ENCODE data around the gene NFIC.

The NFIC gene

GRCh38 chr19:3512562-3513228 is 146.3 kb downstream of the NFIC start:
- no peak overlapping the region for H2BK15ac ChIP-seq (ENCODE audit: low read length)
- no peak overlapping the region for H2BK120ac ChIP-seq (ENCODE audit: low read depth, low read length)
- H3K27ac ChIP-seq (replicated peaks; ENCODE audit: low read length): no peak overlapping the region
- peaks cover 65% of the 10 kb centered on the region for H3K79me1 ChIP-seq (ENCODE audit: low read depth, low read length)
- no peaks in the 10 kb centered on the region for H3K27me3 ChIP-seq (ENCODE audit: control insufficient read depth in 3 of 3, insufficient read depth in 3 of 3, low read depth in 1 of 3, low read length in 3 of 3)
- no peak overlapping the region for H2AK5ac ChIP-seq (ENCODE audit: low read depth, low read length)
- DNase-seq (ENCODE audit: low spot score): no peak
- H3K4ac ChIP-seq (ENCODE audit: low read length): no peak overlapping the region
- H2AFZ ChIP-seq (ENCODE audit: low read length): no peak overlapping the region
- H3K23ac ChIP-seq (ENCODE audit: low read depth, low read length, poor library complexity): no peak overlapping the region
- peaks cover 23 to 82% of the 10 kb centered on the region in 2 donors for H3K36me3 ChIP-seq (replicated peaks in 1 of 2; ENCODE audit: control insufficient read depth in 2 of 2, insufficient read depth in 2 of 2, low read length in 2 of 2)
- H3K18ac ChIP-seq (ENCODE audit: low read length): peak overlapping the region; percentile 38
- no peak overlapping the region for H2BK12ac ChIP-seq (ENCODE audit: low read length)
- H3K4me2 ChIP-seq (ENCODE audit: insufficient read depth, low read length, poor library complexity, severe bottlenecking): no peak overlapping the region
- no peak overlapping the region for H4K91ac ChIP-seq (ENCODE audit: low read depth, low read length, poor library complexity)
- H3K4me1 ChIP-seq (ENCODE audit: control insufficient read depth in 2 of 2, insufficient read depth in 1 of 2, low read depth in 1 of 2, low read length in 2 of 2): peaks cover under 1% of the 10 kb centered on the region in 2 donors
- no CpG with 5 or more reads among the region's 17 CpGs for WGBS, 2 donors (ENCODE audit: extremely low coverage in 2 of 2, insufficient read length in 2 of 2, insufficient replicate concordance in 1 of 2)
- no peak overlapping the region for H3K14ac ChIP-seq (ENCODE audit: low read length)
- no peaks in the 10 kb centered on the region for H3K9me3 ChIP-seq (replicated peaks in 1 of 2; ENCODE audit: control insufficient read depth in 2 of 2, insufficient read depth in 1 of 2, low read depth in 1 of 2, low read length in 2 of 2)
- H3K9ac ChIP-seq (ENCODE audit: low read depth, low read length, poor library complexity): no peak overlapping the region
- H2BK5ac ChIP-seq (ENCODE audit: low read length): no peak overlapping the region
- no peak overlapping the region for H4K8ac ChIP-seq (ENCODE audit: low read depth, low read length)
- no peak overlapping the region for H3K4me3 ChIP-seq (ENCODE audit: low read length in 2 of 2)

DNA sequence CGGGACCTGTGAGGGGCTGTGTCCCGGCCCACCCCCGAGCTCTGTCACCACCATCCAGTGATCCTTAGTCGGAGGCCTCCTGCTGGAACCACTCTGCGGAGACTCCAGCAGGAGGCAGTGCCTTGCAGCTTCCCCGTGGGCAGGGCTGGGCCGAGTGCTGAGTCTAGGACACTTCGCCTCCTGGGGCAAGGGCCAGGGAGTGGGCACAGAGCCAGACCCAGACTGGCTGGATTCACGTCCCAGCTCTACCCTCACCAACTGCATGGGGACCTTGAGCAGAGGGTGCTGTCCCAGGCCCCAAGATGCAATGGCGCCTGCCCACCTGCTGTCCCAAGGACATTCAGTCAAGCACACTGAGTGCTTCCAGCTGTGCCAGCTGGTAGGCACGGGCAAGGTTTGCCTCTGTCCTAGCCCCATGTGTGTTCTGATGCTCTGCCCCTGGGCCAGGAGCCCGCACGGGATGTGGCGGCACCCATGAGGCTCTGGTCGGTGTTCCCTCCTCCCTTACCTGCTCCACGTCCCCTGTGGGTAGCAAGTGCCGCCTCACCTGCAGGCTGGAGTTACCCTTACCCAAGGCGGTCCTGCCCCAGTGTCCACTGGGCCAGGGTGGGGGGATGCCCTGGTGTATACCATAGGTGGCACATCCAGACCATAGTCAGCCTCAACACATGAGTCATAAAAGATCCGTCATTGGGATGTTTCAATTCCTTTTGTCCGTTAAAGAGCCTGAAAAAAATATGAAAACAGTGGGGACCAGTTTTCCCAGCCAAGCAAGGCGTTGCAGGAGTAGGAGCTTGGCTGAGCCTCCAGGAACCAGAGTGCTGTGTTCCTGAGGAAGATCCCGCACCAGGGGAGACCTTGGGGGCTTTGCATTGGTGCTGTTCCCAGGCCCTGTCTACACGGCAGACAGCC is 147.1 kb downstream of the NFIC start:
- Histone ChIP-seq H3K9me3 (replicated peaks in 1 of 2; ENCODE audit: control insufficient read depth in 2 of 2, insufficient read depth in 1 of 2, low read depth in 1 of 2, low read length in 2 of 2) (no peaks in the 10 kb centered on the region), H3K23ac (ENCODE audit: low read depth, low read length, poor library complexity) (peak overlapping the region; percentile 58), H3K4me1 (ENCODE audit: control insufficient read depth in 2 of 2, insufficient read depth in 1 of 2, low read depth in 1 of 2, low read length in 2 of 2) (no peaks in the 10 kb centered on the region), H2BK5ac (ENCODE audit: low read length) (no peak overlapping the region), H3K4me2 (ENCODE audit: insufficient read depth, low read length, poor library complexity, severe bottlenecking) (no peak overlapping the region), H3K9ac (ENCODE audit: low read depth, low read length, poor library complexity) (no peak overlapping the region), H3K4ac (ENCODE audit: low read length) (no peak overlapping the region), H3K79me1 (ENCODE audit: low read depth, low read length) (peaks cover 66% of the 10 kb centered on the region), H3K4me3 (ENCODE audit: low read length in 2 of 2) (no peak overlapping the region), H3K14ac (ENCODE audit: low read length) (no peak overlapping the region), H4K91ac (ENCODE audit: low read depth, low read length, poor library complexity) (no peak overlapping the region), H3K27me3 (ENCODE audit: control insufficient read depth in 3 of 3, insufficient read depth in 3 of 3, low read depth in 1 of 3, low read length in 3 of 3) (no peaks in the 10 kb centered on the region), H2BK15ac (ENCODE audit: low read length) (no peak overlapping the region), H2BK12ac (ENCODE audit: low read length) (no peak overlapping the region), H3K18ac (ENCODE audit: low read length) (no peak overlapping the region), H3K27ac (replicated peaks; ENCODE audit: low read length) (no peak overlapping the region), H2AK5ac (ENCODE audit: low read depth, low read length) (no peak overlapping the region), H2AFZ (ENCODE audit: low read length) (no peak overlapping the region), H2BK120ac (ENCODE audit: low read depth, low read length) (no peak overlapping the region), H3K36me3 (replicated peaks in 1 of 2; ENCODE audit: control insufficient read depth in 2 of 2, insufficient read depth in 2 of 2, low read length in 2 of 2) (peaks cover 22 to 81% of the 10 kb centered on the region in 2 donors), H4K8ac (ENCODE audit: low read depth, low read length) (no peak overlapping the region)
- WGBS, 2 donors (ENCODE audit: extremely low coverage in 2 of 2, insufficient read length in 2 of 2, insufficient replicate concordance in 1 of 2): no CpG with 5 or more reads among the region's 23 CpGs
- DNase-seq (ENCODE audit: low spot score): no peak

DNA sequence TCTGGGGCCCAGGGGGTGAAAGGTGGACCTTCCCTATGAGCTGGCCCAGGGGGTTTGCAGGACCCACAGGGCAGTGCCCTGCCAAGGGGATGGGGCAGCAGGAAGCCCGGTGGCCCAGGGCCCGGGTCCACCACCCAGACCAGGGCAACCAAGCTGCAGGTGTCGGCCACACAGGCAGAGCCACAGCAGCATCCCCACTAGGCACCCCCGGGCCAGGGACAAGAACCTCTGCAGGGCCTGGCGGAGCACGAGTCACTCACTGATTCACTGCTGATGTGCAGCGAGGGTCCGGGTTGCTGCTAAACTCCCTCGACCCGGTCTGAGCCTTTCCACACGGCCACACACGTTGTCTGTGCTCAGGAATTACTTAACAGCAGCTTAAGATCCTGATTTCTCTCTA is 148.5 kb downstream of the NFIC start:
- Histone ChIP-seq H3K4me1 (ENCODE audit: control insufficient read depth in 2 of 2, insufficient read depth in 1 of 2, low read depth in 1 of 2, low read length in 2 of 2) (no peaks in the 10 kb centered on the region), H3K23ac (ENCODE audit: low read depth, low read length, poor library complexity) (no peak overlapping the region), H3K27ac (replicated peaks; ENCODE audit: low read length) (no peak overlapping the region), H3K79me1 (ENCODE audit: low read depth, low read length) (peaks cover 61% of the 10 kb centered on the region), H2AFZ (ENCODE audit: low read length) (no peak overlapping the region), H3K18ac (ENCODE audit: low read length) (no peak overlapping the region), H3K9ac (ENCODE audit: low read depth, low read length, poor library complexity) (peak overlapping the region; percentile 53), H2AK5ac (ENCODE audit: low read depth, low read length) (no peak overlapping the region), H3K4me2 (ENCODE audit: insufficient read depth, low read length, poor library complexity, severe bottlenecking) (no peak overlapping the region), H4K8ac (ENCODE audit: low read depth, low read length) (no peak overlapping the region), H4K91ac (ENCODE audit: low read depth, low read length, poor library complexity) (no peak overlapping the region), H3K4me3 (ENCODE audit: low read length in 2 of 2) (no peak overlapping the region), H2BK12ac (ENCODE audit: low read length) (no peak overlapping the region), H3K27me3 (ENCODE audit: control insufficient read depth in 3 of 3, insufficient read depth in 3 of 3, low read depth in 1 of 3, low read length in 3 of 3) (no peaks in the 10 kb centered on the region), H2BK120ac (ENCODE audit: low read depth, low read length) (no peak overlapping the region), H3K14ac (ENCODE audit: low read length) (no peak overlapping the region), H2BK15ac (ENCODE audit: low read length) (no peak overlapping the region), H3K4ac (ENCODE audit: low read length) (no peak overlapping the region), H2BK5ac (ENCODE audit: low read length) (no peak overlapping the region), H3K36me3 (replicated peaks in 1 of 2; ENCODE audit: control insufficient read depth in 2 of 2, insufficient read depth in 2 of 2, low read length in 2 of 2) (peaks cover 11 to 81% of the 10 kb centered on the region in 2 donors), H3K9me3 (replicated peaks in 1 of 2; ENCODE audit: control insufficient read depth in 2 of 2, insufficient read depth in 1 of 2, low read depth in 1 of 2, low read length in 2 of 2) (no peaks in the 10 kb centered on the region)
- DNase-seq (ENCODE audit: low spot score): no peak
- WGBS, 2 donors (ENCODE audit: extremely low coverage in 2 of 2, insufficient read length in 2 of 2, insufficient replicate concordance in 1 of 2): no CpG with 5 or more reads among the region's 12 CpGs

GRCh38 chr19:3515891-3516422 is 149.6 kb downstream of the NFIC start:
- Histone ChIP-seq H3K14ac (ENCODE audit: low read length) (no peak overlapping the region), H3K23ac (ENCODE audit: low read depth, low read length, poor library complexity) (no peak overlapping the region), H2BK12ac (ENCODE audit: low read length) (no peak overlapping the region), H3K18ac (ENCODE audit: low read length) (no peak overlapping the region), H3K79me1 (ENCODE audit: low read depth, low read length) (peaks cover 57% of the 10 kb centered on the region), H2BK15ac (ENCODE audit: low read length) (no peak overlapping the region), H3K27me3 (ENCODE audit: control insufficient read depth in 3 of 3, insufficient read depth in 3 of 3, low read depth in 1 of 3, low read length in 3 of 3) (no peaks in the 10 kb centered on the region), H4K91ac (ENCODE audit: low read depth, low read length, poor library complexity) (no peak overlapping the region), H3K4ac (ENCODE audit: low read length) (no peak overlapping the region), H3K36me3 (replicated peaks in 1 of 2; ENCODE audit: control insufficient read depth in 2 of 2, insufficient read depth in 2 of 2, low read length in 2 of 2) (peaks cover 11 to 81% of the 10 kb centered on the region in 2 donors), H3K4me3 (ENCODE audit: low read length in 2 of 2) (no peak overlapping the region), H3K4me2 (ENCODE audit: insufficient read depth, low read length, poor library complexity, severe bottlenecking) (no peak overlapping the region), H4K8ac (ENCODE audit: low read depth, low read length) (no peak overlapping the region), H3K4me1 (ENCODE audit: control insufficient read depth in 2 of 2, insufficient read depth in 1 of 2, low read depth in 1 of 2, low read length in 2 of 2) (no peaks in the 10 kb centered on the region), H2AK5ac (ENCODE audit: low read depth, low read length) (no peak overlapping the region), H2BK120ac (ENCODE audit: low read depth, low read length) (no peak overlapping the region), H3K27ac (replicated peaks; ENCODE audit: low read length) (no peak overlapping the region), H3K9me3 (replicated peaks in 1 of 2; ENCODE audit: control insufficient read depth in 2 of 2, insufficient read depth in 1 of 2, low read depth in 1 of 2, low read length in 2 of 2) (no peaks in the 10 kb centered on the region), H2AFZ (ENCODE audit: low read length) (no peak overlapping the region), H3K9ac (ENCODE audit: low read depth, low read length, poor library complexity) (no peak overlapping the region), H2BK5ac (ENCODE audit: low read length) (peak overlapping the region; percentile 17)
- WGBS, 2 donors (ENCODE audit: extremely low coverage in 2 of 2, insufficient read length in 2 of 2, insufficient replicate concordance in 1 of 2): no CpG with 5 or more reads among the region's 15 CpGs
- no peak for DNase-seq (ENCODE audit: low spot score)

Measured in neuronal stem cell (in vitro differentiated cells).